Osteoblast (primary cell): ENCODE data around the gene LRRC9. TPM values are rescaled to one million over a fixed set of nuclear protein-coding genes. Genes with fewer than 3 reads are reported as not detected.
"Not testable (repeated sequence)": the region's sequence is repeated elsewhere in the genome, so short reads cannot be mapped to it uniquely, and the experiment has no call there.

Source experiments
- DNase-seq: peaks from one replicate; pipeline ENCODE4 v3.0.0; 2011; ENCODE audit warnings: low spot score, mixed read lengths; ENCODE audit not compliant: insufficient read length; ENCODE audit errors: missing footprints
- H2AFZ ChIP-seq: 2 replicates; pipeline ENCODE4 v1.6.0; 2011; ENCODE audit warnings: mild to moderate bottlenecking, low read length
- H3K27ac ChIP-seq: 2 replicates; pipeline ENCODE4 v1.5.1; 2011; ENCODE audit warnings: mild to moderate bottlenecking, low read depth, low read length, moderate library complexity
- H3K27me3 ChIP-seq: 2 replicates; pipeline ENCODE4 v1.6.0; 2012; ENCODE audit warnings: mild to moderate bottlenecking, control low read depth, inconsistent platforms, low read length, moderate library complexity; ENCODE audit not compliant: insufficient read depth
- H3K36me3 ChIP-seq: 2 replicates; pipeline ENCODE4 v1.5.1; 2011; ENCODE audit warnings: mild to moderate bottlenecking, low read length, control low read depth, moderate library complexity; ENCODE audit not compliant: insufficient read depth
- H3K4me1 ChIP-seq: 2 replicates; pipeline ENCODE4 v1.5.1; 2011; ENCODE audit warnings: mild to moderate bottlenecking, low read length, control low read depth, moderate library complexity; ENCODE audit not compliant: insufficient read depth
- H3K4me2 ChIP-seq: 2 replicates; pipeline ENCODE4 v1.6.0; 2011; ENCODE audit warnings: mild to moderate bottlenecking, low read length; ENCODE audit not compliant: insufficient read depth
- H3K4me3 ChIP-seq: fragments of 200-600 bp; sonication (generic); 3 replicates; pipeline ENCODE4 v1.5.1; 2012; ENCODE audit warnings: mild to moderate bottlenecking, low read length, inconsistent platforms; ENCODE audit not compliant: insufficient read depth
- H3K79me2 ChIP-seq: 2 replicates; pipeline ENCODE4 v1.6.0; 2012; ENCODE audit warnings: mild to moderate bottlenecking, low read length, control low read depth, inconsistent platforms; ENCODE audit not compliant: insufficient read depth
- H3K9me3 ChIP-seq: 2 replicates; pipeline ENCODE4 v1.5.1; 2011; ENCODE audit warnings: low read depth, low read length, control low read depth
- H4K20me1 ChIP-seq: 2 replicates; pipeline ENCODE4 v1.6.0; 2012; ENCODE audit warnings: mild to moderate bottlenecking, low read length, control low read depth; ENCODE audit not compliant: insufficient read depth
- total RNA-seq: library from RNA; depleted of rRNA; stranded (reverse); fragments of >200 nt; gene quantifications from 2 replicates; pipeline ENCODE4 v1.2.3, GENCODE V29; 2012
- TF ChIP-seq, protein P1 (sequence below): IDR thresholded peaks from 2 replicates; pipeline ENCODE4 v1.5.1; 2011; ENCODE audit warnings: mild to moderate bottlenecking, low read depth, low read length, moderate library complexity; ENCODE audit errors: extremely low read depth

Gene LRRC9
- total RNA-seq, 1 donor = not detected

DNA sequence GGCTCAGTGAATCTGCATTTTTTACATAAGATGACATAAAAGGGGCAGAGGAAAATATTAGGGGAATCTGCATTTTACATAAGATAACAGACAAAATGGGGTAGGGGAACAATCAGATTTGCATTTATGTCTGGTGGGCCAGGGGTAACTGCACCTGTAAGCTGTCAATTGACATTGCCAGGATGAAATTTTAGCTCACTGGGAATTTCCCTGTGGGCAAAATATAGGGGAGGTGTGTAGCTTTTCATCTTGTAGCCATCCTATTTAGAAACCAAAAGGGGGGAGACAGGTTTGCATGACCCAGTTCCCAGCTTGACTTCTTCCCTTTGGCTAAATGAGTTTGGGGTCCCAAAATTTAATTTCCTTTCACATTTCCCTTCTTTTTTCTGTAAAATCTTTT lies 175.3 kb downstream of the LRRC9 start:
- no peaks in the 10 kb centered on the region for H3K27me3 ChIP-seq
- H3K27ac ChIP-seq = peak overlapping the region; percentile 36
- no peak overlapping the region for H3K4me2 ChIP-seq
- H3K4me1 ChIP-seq = peaks cover 37% of the 10 kb centered on the region
- TF ChIP-seq, protein P1, sequence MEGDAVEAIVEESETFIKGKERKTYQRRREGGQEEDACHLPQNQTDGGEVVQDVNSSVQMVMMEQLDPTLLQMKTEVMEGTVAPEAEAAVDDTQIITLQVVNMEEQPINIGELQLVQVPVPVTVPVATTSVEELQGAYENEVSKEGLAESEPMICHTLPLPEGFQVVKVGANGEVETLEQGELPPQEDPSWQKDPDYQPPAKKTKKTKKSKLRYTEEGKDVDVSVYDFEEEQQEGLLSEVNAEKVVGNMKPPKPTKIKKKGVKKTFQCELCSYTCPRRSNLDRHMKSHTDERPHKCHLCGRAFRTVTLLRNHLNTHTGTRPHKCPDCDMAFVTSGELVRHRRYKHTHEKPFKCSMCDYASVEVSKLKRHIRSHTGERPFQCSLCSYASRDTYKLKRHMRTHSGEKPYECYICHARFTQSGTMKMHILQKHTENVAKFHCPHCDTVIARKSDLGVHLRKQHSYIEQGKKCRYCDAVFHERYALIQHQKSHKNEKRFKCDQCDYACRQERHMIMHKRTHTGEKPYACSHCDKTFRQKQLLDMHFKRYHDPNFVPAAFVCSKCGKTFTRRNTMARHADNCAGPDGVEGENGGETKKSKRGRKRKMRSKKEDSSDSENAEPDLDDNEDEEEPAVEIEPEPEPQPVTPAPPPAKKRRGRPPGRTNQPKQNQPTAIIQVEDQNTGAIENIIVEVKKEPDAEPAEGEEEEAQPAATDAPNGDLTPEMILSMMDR = no peak
- H3K79me2 ChIP-seq = peaks cover 80% of the 10 kb centered on the region
- peaks cover 7% of the 10 kb centered on the region for H3K36me3 ChIP-seq
- DNase-seq = no peak
- H3K4me3 ChIP-seq = no peak overlapping the region
- H4K20me1 ChIP-seq = peaks cover 13% of the 10 kb centered on the region
- H3K9me3 ChIP-seq = no peaks in the 10 kb centered on the region
- H2AFZ ChIP-seq = no peak overlapping the region

DNA sequence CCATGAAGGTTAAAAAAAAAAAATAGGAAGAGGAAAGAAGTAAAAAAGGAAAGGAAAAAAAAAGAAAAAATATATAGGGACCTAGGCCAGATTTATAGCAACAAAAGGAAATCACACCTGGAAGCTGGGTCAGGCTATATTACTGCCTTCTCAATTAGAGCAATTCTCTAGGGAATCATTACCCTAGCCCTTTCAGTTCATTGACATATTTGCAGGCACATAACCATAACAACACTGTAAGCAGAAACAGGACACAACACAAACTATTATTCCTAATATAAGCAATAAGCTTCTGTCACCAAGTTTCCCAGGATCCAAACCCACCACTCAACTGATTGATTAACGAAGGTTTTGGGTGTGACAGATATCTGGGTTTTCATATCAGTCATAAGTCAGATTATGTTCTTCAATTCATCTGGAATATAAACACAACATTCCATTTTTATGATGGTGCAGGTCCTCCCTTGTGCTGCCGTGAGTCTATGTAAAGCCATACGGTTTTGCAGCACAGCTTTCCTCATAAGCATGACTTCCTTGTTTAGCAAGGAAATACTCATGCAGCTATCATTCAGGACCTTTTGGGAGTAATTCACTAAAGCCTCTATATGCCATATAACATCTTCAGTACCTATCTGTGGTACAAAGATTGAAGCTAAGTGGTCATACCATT lies 176.0 kb downstream of the LRRC9 start:
- Histone ChIP-seq H4K20me1 (peaks cover 13% of the 10 kb centered on the region), H2AFZ (no peak overlapping the region), H3K4me1 (peaks cover 37% of the 10 kb centered on the region), H3K36me3 (peaks cover 7% of the 10 kb centered on the region), H3K4me3 (no peak overlapping the region), H3K27me3 (no peaks in the 10 kb centered on the region), H3K9me3 (no peaks in the 10 kb centered on the region), H3K4me2 (peak overlapping the region; percentile 12), H3K27ac (peak overlapping the region; percentile 36), H3K79me2 (peaks cover 87% of the 10 kb centered on the region)
- peak; percentile 73 for DNase-seq
- TF ChIP-seq, protein P1 = no peak

DNA sequence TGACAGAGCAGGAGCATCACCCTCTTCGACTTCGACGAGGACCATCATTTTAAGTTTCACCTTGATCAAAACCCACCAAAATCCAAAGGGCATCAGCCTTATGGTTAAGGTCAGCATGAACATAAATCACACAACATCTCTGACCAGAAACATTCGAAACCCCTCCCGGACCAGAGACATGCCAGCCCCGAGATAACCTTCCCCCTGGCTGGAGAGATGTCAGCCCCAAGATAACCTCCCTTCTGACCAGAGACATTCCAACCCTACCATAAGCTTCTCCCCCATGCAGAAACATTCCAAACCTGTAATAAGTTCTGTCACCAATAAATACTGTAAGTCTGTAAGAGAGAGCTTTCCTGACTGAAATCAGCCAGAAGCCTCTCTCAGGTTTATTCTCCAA lies 178.0 kb downstream of the LRRC9 start:
- TF ChIP-seq, protein P1 = no peak
- Histone ChIP-seq H3K79me2 (peaks cover 97% of the 10 kb centered on the region), H4K20me1 (peaks cover 13% of the 10 kb centered on the region), H3K36me3 (peaks cover 7% of the 10 kb centered on the region), H3K4me1 (peaks cover 46% of the 10 kb centered on the region), H3K27ac (no peak overlapping the region), H3K9me3 (no peaks in the 10 kb centered on the region), H3K4me3 (no peak overlapping the region), H3K4me2 (no peak overlapping the region), H2AFZ (no peak overlapping the region), H3K27me3 (no peaks in the 10 kb centered on the region)
- no peak for DNase-seq

DNA sequence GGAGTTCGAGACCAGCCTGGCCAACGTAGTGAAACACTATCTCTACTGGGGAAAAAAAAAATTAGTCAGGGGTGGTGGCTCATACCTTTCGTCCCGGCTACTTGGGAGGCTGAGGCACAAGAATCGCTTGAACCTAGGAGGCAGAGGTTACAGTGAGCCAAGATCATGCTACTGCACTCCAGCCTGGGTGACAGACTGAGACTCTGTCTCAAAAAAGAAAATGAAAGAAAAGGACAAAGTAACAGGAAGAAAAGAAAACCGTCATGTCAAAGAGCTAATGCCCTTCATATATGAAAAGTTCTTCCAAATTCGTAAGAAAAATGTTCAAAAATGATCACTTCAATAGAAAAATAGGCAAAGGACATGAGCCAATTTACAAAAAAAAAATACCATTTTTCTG lies 179.9 kb downstream of the LRRC9 start:
- H3K27me3 ChIP-seq, H3K4me2 ChIP-seq, H2AFZ ChIP-seq, H3K9me3 ChIP-seq, H3K4me3 ChIP-seq, DNase-seq, H3K27ac ChIP-seq, H3K36me3 ChIP-seq: not testable (repeated sequence)
- peaks cover 13% of the 10 kb centered on the region for H4K20me1 ChIP-seq
- H3K79me2 ChIP-seq = peaks cover 96% of the 10 kb centered on the region
- peaks cover 30% of the 10 kb centered on the region for H3K4me1 ChIP-seq
